ENCODE measurements around the gene SHE.

DNA sequence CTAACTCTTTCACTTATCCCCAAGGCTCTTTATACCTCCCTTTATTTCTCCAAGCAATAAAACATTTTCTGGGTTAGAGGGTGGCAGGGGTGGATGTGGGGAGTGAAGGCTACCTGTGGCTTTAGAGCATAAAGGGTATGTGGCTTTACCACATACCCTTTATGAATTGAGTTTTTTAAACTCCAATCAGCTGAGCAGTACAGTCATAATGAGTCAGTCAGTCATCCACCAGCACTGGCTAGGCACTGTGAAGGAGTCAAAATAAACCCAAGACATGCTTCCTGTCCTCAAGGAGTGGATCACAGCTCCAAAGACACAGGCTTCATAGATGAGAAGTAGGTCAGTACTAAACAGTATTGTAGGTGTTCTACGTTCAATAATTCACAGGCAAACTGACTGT, 2.8 kb downstream of the SHE start:
- TF ChIP-seq POLR2A (IDR thresholded peaks at IDR 0.05; ENCODE audit: low read length) (no peak), GATA1 (IDR thresholded peaks at IDR 0.05; ENCODE audit: low read depth, low read length) (no peak)
